NOMO-1 (cell line): ENCODE measurements around the gene PARP16.

Experiments
- DNase-seq, 2 experiments: peaks; one replicate each; lab custom pipeline; 2025; ENCODE audit not compliant: unreplicated experiment in 2 of 2; lab: John Stamatoyannopoulos, UW

Gene PARP16

DNA sequence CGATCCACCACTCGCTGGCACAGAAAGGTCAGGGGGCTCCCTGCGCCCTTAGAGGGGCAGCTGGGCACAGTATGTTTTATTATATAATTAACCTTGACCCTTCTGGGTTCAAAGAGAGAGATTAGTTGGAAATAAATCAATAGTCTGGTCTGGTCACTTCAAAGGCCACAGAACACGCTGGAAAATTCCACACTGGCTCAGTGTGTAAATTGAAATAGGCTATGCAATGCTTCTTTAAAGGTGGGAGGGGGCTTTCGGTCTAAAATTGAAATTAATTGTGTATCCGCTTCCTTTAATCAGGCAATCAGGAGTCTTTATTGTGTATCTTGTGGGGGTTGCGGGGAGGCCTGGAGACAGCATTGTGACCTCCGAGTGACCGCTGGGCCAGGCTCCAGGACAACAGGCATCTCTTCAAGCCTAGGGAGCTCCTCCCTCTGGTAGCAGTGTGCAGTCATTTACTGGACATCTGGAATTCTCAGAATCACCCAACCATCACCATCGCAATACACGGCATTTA, 25.8 kb upstream of the PARP16 start:
- DNase-seq: no peak

DNA sequence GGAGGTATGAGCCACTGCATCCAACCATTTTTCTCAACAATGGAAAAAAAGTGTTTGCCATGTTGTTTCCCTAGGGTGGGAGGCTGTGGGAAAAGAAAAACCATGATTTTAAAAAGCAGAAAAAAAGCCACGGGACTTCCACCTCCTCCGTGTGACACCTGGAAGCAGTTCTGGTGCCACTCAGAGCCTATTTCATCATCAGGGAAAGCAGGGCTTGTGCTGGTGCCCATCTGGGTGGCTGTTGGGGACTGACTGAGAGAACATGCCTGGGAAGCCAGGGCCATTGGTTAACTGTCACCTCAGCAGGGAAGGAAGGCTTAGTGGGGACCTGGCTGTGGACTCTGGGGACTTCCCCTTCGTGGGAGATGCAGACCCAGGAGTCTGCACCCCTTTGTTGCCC, 25.1 kb upstream of the PARP16 start:
- no peak for DNase-seq

DNA sequence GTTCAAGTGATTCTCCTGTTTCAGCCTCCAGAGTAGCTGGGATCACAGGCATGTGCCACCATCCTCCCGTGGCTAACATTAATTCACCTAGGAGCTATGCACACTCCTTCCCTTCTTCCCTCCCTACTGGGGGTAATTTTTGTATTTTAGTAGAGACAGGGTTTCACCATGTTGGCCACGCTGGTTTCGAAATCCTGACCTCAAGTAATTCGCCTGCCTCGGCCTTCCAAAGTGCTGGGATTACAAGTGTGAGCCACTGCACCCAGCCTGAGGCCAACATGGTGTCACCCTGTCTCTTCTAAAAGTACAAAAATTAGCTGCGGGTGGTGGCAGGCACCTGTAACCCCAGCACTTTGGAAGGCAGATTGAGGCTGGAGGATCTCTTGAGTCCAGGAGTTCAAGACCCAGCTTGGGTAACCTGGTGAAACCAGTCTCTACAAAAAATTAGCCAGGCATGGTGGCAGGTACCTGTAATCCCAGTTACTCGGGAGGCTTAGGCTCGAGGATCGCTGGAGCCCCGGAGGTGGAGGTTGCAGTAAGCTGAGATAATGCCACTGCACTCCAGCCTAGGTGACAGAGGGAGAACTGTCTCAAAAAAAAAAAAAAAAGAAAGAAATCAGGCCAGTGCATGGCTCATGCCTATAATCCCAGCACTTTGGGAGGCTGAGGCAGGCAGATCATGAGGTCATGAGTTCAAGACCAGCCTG, 23.9 kb upstream of the PARP16 start:
- peak; percentile 26 to 58 for DNase-seq

DNA sequence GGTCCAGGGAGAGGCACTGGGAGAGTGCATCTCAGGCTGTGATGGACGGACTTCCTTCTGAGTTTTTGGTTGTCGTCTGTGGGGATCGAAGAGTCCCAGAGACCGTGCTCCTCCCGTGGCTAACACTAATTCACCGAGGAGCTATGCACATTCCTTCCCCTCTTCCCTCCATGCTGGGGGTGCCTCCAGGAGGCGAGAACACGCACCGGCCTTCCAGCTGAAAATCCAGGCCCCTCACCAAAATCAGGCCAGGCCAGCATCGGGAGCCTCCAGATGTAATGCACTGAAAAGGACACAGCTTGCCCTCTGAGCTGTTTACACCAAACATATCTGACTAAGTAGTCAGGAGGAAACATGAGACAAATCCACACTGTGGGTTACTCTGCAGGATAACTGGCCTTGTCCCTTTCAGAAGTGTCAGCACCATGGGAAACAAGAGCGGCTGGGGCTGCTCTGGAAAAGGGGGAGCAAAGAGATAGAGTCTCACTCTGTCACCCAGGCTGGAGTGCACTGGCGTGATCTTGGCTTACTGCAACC, 23.3 kb upstream of the PARP16 start:
- no peak for DNase-seq

DNA sequence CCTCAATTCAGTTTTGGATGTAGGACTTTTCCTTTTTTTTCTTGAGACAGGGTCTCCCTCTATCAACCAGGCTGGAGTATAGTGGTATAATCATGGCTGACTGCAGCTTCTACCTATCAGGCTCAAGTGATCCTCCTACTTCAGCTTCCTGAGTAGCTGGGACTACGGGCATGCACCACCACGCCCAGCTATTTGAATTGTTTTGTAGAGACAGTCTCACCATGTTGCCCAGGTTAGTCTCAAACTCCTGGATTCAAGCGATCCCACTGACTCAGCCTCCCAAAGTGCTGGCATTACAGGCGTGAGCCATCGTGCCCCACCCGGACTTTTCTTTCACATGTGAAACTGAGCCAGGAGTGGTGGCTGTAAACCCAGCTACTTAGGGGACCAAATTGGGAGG, 21.3 kb upstream of the PARP16 start:
- DNase-seq: no peak

DNA sequence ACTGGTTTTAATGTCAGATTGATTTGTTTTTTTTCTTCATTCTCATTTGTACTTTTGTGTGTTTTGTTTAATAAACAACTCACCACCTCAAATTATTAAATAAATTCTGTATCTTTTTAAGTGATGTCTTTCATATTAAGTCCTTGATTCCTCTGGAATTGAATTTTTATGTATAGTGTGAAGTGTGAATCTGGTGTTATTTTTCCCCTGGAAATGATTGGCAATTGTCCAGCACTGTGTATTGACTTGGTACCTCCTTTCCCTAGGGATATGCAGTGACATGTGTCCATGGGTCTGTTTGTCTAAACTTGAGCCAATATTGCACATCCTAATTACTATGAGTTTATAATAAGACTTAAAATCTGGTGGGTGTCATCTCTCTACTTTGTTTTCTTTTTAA, 19.9 kb upstream of the PARP16 start:
- DNase-seq: no peak

DNA sequence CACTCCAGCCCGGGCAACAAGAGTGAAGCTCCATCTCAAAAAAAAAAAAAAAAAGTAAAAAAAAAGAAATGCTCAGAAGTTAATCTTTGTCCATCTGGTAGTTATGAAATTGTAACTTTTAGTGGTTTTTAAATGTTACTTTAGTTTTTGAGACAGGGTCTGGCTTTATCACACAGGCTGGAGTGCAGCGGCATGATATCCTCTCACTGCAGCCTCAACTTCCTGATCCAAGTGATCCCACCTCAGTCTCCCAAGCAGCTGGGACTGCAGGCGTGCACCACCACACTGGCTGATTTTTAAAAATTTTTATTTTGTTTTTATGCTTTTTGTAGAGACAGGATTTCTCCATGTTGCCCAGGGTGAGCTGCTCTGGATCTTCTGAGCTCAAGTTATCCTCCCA, 19.1 kb upstream of the PARP16 start:
- no peak for DNase-seq

DNA sequence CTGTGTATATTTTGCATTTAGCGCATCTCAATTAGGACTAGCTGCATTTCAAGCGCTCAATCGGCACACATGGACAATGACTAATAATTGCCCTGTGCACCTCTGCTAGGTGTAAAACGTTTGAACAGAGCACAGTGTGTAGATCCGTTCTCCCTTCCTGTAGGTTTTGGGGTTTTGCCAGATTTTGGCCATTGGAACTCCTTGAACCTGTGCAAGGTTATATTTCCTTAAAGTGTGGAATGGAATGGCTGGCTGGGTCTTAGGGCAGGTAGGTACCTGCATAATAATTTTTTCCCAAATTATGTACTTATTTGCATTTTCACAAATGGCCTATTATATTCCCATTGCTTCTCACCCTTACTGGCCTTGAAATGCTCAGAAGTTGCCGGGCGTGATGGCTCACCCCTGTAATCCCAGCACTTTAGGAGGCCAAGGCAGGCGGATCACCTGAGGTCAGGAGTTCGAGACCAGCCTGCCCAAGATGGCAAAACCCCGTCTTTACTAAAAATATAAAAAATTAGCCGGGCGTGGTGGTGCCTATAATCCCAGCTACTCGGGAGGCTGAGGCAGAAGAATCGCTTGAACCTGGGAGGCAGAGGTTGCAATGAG, 18.6 kb upstream of the PARP16 start:
- no peak for DNase-seq

DNA sequence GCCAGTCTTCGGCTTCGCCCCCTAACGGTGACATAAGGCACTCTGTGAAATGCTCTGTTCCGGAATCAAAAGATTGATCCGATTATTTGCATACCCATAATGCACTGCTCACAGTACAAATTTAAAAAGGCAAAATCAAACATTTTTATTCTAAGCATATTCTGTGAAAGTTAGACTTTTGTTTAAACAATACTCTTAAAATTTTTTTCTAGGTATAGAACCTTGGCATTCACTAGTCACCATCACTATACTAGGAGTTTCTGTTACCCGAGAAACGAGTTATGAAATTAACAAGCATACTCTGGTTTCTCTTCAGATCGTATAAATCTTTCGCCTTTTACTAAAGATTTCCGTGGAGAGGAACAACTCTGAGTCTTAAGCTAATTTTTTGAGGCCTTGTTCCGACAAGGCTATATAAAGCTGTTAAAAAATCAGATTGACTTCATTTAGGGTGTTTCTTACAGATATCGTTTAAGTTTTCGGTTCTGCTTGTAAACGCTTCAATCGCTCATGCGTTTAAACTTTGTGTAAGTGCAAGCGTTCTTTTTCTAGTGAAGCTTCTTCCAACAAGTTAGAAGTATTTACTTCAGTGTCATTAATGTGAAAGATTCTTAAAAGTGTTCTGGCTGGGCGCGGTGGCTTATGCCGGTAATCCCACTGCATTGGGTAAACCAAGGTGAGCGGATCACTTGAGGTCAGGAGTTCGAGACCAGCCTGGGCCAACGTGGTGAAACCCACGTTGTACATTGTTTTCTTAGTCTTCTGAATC, 17.9 kb upstream of the PARP16 start, which contains the start of gene RNU5B-1:
Gene RNU5B-1 (plus strand): TSS at position 297 of the 769 bp plus-strand sequence.
- DNase-seq: peak; percentile 86 to 96

DNA sequence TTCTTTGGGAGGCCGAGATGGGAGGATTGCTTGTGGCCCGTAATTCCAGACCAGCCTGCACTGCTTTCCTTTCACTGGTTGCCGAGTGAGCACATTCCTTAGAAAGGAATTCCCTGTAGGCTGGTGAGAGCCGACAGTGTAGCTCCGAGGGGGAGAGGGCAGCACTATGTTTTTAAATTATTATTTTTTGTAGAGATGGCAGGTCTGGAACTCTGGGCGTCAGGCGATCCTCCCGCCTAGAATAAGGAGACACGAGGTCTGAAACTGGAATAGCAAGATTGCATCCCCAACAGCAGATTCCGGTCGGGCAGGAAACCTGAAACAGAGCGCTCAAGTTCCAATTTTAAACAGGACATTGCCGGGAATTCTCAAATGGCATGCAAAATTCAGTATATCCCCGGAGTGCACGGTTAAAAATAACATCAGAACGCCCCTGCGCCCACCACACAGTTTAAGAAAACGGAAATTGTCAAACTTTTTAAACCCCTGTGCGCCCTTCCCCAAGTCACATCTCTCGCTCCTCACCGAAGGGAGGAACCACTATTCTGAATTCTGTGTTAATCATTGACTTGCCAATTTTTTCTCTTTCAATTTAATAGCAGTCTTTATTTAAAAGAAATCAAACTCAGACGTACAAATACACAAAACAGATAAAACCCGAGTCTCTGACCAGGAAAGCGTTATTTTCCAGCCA, 17.2 kb upstream of the PARP16 start:
- DNase-seq: no peak

DNA sequence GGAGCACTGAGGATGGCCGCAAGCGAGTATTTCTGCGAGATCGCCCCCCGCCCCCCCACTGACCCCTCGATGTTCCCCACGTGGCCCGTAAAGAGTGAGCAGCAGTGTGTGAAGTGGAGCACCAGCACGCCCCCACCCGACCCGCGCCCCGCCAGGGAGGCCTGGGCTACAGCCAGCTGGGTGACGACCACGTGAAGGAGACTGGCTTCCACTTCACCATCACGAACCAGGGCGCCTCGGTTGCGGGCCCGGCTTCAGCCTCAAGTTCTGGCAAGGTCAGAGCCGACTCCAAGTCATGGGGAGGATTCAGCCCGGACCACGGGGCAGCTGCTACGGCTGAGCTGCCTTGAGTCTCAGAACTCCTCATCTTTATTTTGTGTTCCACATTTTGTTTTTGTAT, 15.4 kb upstream of the PARP16 start:
- no peak for DNase-seq

DNA sequence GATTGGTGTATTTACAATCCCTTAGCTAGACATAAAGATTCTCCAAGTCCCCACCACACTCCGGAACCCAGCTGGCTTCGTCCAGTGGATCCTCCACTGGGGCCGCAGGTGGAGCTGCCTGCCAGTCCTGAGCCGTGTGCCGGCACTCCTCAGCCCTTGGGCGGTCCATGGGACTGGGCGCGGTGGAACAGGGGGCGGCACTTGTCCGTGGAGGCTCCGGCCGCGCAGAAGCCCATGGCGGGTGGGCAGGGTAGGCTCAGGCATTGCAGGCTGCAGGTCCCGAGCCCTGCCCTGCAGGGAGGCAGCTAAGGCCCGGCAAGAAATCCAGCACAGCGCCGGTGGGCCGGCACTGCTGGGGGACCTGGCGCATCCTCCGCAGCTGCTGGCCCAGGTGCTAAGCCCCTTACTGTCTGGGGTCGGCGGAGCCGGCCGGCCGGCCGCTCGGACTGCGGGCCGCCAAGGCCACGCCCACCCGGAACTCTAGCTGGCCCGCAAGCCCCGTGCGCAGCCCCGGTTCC, 14.3 kb upstream of the PARP16 start:
- DNase-seq: no peak

DNA sequence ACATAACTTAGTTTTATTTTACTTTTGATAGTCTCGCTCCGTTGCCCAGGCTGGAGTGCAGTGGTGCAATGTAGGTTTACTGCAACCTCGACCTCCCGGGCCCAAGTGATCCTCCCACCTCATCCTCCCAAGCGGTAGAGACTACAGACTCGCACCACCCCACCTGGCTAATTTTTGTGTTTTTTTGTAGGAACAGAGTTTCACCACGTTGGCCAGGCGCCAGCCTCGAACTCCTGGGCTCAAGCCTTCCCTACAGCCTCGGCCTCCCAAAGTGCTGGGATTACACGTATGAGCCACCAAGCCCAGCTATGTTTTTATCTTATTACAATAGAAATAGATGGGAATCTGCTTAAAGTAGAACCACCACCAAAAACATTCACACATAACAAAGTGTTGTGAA, 12.0 kb upstream of the PARP16 start:
- no peak for DNase-seq

DNA sequence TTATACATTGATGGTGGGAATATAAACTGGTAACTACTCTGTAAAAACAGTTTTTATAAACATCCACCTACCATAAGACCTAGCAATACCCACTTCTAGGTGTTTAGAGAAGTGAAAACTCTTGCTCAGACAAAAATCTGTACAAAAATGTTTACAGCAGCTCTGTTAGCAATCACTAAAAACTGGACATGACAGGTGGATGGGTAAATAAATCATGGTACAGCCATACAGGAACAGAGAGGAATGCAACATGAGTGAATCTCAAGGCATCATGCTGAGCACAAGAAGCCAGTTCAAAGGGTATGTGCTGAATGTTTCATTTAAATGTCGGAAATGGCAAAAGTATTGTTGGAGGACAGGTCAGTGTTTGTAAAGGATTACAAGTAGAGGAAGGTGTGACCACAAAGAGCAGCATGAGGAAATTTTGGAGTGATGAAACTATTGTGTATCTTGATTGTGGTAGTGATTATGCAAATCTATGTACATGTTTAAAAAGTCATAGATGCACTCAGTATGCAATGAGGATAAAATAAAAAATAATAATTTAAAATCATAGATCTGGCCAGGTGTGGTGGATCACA, 6.3 kb upstream of the PARP16 start:
- peak in 1 of 2 experiments; percentile 45 for DNase-seq

DNA sequence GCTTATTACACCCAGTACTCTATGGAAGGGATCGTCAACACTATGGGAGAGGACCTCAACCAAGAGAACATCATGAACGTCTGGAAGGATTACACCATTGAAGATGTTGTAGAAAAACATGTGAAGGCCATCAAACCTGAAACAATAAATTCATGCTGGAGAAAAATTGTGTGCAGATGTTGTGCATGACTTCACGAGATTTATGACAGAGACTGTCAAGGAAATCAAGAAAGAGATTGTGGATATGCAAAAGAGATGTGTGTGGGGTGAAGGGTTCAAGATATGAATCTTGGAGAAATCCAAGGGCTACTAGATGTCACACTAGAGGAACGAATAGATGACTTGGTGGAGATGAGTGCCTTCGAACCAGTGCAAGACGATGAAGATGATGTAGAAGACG, 3.5 kb upstream of the PARP16 start:
- no peak for DNase-seq

DNA sequence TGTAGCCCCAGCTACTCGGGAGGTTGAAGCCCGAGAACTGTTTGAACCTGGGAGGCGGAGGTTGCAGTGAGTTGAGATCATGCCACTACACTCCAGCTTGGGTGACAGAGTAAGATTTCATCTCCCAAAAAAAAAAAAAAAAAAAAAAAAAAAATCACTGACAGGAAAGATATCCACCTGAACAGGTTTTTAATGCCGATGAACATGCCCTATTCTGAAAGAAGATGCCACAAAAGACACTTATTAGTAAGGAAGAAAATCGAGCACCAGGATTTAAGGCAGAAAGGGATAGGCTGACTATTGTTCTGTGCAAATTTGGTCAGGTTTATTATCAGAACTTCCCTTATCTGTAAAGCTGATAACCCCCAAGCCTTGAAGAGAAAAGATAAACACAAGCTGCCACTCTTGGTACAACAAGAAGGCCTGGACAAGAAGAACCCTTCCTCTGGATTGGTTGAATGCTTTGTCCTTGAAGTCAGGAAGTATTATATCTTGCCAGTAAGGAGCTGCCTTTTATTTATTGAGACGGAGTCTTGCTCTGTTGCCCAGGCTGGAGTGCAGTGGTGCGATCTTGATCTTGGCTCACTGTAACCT, 2.7 kb upstream of the PARP16 start:
- no peak for DNase-seq

DNA sequence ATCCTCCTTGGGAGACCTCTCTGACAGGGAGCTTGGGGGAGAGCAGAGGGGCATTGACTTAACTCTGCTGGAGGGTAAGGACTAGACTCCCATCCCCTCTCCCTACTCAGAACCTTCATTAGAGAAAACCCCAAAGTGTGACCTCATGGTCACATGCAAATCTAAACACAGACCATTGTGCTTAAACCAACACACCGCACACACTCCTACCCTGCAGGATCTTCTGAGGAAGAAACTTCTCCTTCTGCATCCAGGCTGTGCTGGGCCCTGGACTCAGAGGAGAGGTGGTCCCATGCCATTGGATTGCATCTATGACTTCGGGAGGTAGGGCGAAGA, 805 bp upstream of the PARP16 start:
- DNase-seq: no peak

DNA sequence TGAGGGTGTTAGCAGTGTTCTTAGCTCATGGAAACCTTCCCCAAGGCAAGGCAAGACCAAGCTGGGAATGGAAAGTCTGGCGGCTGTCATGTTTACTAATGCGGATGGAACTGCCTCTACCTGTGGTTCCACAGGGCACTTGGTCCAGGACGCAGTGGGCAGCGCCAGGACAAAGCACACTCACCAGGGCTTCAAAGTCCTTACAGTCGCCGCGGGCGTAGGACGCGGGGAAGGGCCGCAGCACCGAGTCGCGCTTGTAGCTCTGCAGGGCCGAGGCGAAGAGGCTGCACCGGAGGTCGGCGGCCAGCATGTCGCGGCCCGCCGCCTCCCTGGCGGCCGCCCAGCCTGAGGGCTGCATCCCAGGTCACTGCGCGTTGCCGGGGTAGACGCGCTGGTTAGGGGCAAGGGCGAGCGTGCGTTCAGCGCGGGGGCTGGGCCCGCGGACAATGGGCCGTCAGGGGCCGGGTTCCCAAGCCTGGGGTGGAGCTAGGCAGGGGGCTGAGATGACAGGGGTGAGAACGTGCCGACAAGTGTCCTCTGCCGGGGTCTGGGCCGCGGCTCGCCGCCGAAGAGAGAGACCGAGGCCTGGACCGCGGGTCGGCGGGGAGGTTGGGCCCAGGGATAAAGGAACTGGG, 497 bp downstream of the PARP16 start:
- DNase-seq: peak in 1 of 2 experiments; percentile 46

DNA sequence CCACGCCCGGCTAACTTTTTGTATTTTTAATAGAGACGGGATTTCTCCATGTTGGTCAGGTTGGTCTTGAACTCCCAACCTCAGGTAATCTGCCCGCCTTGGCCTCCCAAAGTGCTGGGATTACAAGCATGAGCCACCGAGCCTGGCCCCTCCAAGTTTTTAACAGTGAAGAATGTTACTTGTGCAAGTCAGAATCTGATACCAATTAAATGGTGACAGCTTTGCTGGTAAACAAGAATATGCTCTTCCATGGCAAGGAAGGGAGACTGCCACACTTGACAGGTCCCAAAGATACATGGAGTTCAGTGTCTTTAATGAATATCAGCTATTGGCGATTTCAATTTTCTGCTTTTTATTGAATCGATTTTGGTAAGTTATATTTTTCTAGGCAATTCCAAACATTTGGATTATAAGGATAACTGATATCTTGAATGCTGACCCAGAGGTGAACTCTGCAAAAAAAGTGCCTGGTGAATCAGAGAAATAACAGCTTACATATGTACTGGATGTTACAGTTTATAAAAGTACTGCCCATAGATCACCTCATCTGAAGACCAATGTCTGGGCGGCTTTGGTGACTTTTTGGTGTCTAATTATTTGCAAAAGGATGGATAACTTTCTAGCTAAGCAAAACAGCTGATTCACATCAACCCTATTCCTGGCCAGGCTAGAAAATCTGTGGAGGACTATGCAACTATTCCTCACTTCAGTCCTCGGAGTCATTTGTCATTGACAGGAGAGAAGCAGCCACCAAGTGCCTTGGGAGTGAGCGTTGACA, 1.2 kb downstream of the PARP16 start:
- DNase-seq: no peak
